ENCODE measurements around the gene TES.

The TES gene

DNA sequence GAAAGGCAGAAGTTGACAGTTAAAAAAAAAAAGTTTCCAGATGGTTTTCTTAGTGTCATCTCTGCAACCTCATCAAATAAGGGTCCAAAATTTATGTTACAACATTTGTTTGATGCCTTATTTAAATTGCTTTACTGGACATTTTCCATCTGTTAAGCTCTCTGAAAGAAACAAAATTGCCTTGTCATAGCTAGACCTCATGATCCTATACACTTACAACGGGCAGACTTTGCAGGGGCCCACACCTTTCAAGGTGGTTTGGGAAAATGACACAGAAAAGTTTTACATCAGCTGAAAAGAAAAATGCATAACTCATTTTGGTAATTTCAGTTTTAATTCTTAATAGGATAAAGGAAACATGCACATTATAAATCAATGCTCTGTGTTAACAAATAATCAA, 1.4 kb upstream of the TES start:
- H3K27me3 ChIP-seq (ENCODE audit: control insufficient read depth, insufficient read depth, low read length): no peaks in the 10 kb centered on the region
- no peaks in the 10 kb centered on the region for H3K36me3 ChIP-seq (ENCODE audit: control insufficient read depth, insufficient read depth, low read length)
- H3K79me2 ChIP-seq: peaks cover 4% of the 10 kb centered on the region
- H3K9ac ChIP-seq: no peak overlapping the region
- no peaks in the 10 kb centered on the region for H3K4me1 ChIP-seq
- H3K9me3 ChIP-seq (ENCODE audit: control insufficient read depth, low read length): no peaks in the 10 kb centered on the region
- H3K4me2 ChIP-seq (ENCODE audit: low read length): no peak overlapping the region
- no peak overlapping the region for H3K27ac ChIP-seq
- H2AFZ ChIP-seq: peak overlapping the region; percentile 94
- H3K4me3 ChIP-seq (ENCODE audit: low read depth, low read length): no peak overlapping the region
- TF ChIP-seq, protein P1, sequence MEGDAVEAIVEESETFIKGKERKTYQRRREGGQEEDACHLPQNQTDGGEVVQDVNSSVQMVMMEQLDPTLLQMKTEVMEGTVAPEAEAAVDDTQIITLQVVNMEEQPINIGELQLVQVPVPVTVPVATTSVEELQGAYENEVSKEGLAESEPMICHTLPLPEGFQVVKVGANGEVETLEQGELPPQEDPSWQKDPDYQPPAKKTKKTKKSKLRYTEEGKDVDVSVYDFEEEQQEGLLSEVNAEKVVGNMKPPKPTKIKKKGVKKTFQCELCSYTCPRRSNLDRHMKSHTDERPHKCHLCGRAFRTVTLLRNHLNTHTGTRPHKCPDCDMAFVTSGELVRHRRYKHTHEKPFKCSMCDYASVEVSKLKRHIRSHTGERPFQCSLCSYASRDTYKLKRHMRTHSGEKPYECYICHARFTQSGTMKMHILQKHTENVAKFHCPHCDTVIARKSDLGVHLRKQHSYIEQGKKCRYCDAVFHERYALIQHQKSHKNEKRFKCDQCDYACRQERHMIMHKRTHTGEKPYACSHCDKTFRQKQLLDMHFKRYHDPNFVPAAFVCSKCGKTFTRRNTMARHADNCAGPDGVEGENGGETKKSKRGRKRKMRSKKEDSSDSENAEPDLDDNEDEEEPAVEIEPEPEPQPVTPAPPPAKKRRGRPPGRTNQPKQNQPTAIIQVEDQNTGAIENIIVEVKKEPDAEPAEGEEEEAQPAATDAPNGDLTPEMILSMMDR (IDR thresholded peaks at IDR 0.05): no peak

DNA sequence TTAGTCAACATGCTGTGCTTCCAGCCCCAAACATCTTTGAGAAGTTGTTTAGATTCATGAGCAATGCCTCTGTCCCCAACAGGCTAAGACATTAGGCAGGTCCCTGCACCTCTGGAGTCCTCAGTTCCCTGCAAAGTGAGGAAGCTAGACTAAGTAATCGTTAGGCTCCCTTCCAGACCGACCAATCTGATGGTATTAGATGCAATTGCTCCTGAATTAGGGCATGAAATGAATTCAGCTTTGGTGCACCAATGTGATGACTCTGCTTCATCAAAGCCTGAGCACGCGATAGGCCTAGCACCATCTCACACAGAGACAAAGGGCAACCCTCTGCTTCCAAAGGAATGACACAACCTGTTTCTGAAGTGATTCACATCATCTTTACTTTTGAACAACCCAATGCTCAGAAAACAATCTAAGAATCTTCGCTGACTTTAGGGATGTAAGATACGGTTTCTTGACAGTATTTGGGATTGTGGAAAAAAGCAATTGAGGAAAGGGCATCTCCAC, 723 bp upstream of the TES start:
- peak overlapping the region; percentile 87 for H3K4me3 ChIP-seq (ENCODE audit: low read depth, low read length)

DNA sequence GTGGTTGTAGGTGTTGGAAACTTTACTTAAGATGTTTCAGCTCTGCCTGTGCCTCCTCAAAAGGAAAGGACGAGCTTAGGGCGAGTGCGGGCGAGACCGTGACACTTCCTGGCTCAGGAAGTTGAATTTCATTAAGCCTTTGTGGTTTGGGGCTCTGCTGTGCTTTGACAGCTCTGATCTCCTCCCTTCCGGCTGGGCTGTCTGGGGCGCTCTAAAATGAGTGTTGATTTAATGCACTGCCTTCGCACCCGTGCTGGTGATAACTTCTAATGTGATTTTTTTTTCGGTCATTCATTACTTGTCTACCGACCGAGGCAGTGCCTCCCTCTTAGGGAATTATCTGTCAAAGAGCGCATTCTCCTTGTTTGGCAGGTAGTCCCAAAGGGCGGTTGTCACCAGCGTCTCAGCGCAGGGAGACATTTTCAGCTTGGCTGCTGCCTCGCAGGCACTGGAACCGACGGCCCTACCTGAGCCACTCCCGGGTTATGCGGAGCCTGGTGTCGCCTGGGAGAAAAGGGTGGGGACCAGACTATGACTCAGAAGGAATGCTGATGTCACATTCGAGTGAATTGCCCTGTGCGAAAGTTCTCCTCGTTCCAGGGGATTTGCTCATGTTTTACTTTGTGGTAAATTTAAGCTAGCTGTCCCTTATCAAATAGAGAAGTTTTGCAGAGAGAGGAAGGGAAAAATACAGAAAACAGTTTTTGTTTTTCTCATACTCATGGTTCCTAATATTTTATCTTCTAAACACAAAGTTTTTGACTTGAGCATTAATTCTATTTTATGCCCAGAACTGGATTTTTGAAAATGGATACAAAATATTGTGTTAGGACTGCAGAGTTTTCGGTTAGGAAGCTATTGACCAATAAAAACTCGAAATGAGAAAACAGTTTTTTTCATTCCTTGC, 920 bp downstream of the TES start:
- peaks cover 14% of the 10 kb centered on the region for H3K79me2 ChIP-seq
- H3K27me3 ChIP-seq (ENCODE audit: control insufficient read depth, insufficient read depth, low read length): no peaks in the 10 kb centered on the region
- TF ChIP-seq, protein P1 (IDR thresholded peaks at IDR 0.05): no peak
- H3K4me1 ChIP-seq: no peaks in the 10 kb centered on the region
- H3K4me2 ChIP-seq (ENCODE audit: low read length): peak overlapping the region; percentile 83
- peak overlapping the region; percentile 94 for H2AFZ ChIP-seq
- no peak overlapping the region for H3K9ac ChIP-seq
- no peaks in the 10 kb centered on the region for H3K9me3 ChIP-seq (ENCODE audit: control insufficient read depth, low read length)
- H3K4me3 ChIP-seq (ENCODE audit: low read depth, low read length): peak overlapping the region; percentile 87
- H3K36me3 ChIP-seq (ENCODE audit: control insufficient read depth, insufficient read depth, low read length): no peaks in the 10 kb centered on the region
- H3K27ac ChIP-seq: peak overlapping the region; percentile 77

More for the DNA sequence above, 723 bp upstream of the TES start:
- peak overlapping the region; percentile 94 for H2AFZ ChIP-seq
- peaks cover 9% of the 10 kb centered on the region for H3K79me2 ChIP-seq
- TF ChIP-seq, protein P1 (IDR thresholded peaks at IDR 0.05): no peak
- no peaks in the 10 kb centered on the region for H3K36me3 ChIP-seq (ENCODE audit: control insufficient read depth, insufficient read depth, low read length)
- H3K27ac ChIP-seq: peak overlapping the region; percentile 77
- no peaks in the 10 kb centered on the region for H3K4me1 ChIP-seq
- H3K27me3 ChIP-seq (ENCODE audit: control insufficient read depth, insufficient read depth, low read length): no peaks in the 10 kb centered on the region
- no peaks in the 10 kb centered on the region for H3K9me3 ChIP-seq (ENCODE audit: control insufficient read depth, low read length)
- H3K4me2 ChIP-seq (ENCODE audit: low read length): peak overlapping the region; percentile 58
- H3K9ac ChIP-seq: no peak overlapping the region

DNA sequence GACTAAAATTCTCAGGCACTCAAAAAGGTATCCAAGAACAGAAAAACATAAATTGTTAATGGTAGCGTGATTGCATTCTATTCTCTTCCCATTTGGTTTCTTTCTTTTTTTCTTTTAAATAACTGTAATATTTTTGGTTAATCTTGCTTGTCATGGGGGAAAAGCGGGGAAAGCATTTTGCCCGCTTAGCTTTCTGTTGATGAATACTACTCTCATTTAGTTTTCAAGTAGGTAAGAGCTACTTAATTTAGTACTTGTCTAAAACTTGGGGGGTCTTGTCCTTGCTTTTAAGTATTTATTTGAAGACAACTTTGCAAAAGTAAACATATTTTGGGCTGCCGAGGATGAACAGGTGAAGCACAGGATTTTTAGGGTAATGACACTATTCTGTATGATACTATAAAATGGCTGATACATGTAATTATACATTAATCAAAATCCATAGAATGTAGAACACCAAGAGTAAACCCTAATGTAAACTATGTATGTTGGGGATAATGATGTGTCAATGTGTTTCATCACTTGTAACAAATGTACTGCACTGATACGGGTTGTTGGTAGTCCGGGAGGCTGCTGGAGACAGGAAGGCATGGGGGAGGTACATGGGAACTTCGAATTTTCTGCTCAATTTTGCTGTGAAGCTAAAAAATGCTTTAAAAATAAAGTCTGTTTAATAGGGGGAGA, 1.7 kb downstream of the TES start:
- Histone ChIP-seq H3K9me3 (ENCODE audit: control insufficient read depth, low read length) (no peaks in the 10 kb centered on the region), H3K36me3 (ENCODE audit: control insufficient read depth, insufficient read depth, low read length) (no peaks in the 10 kb centered on the region), H3K4me1 (no peaks in the 10 kb centered on the region), H2AFZ (no peak overlapping the region), H3K9ac (no peak overlapping the region), H3K4me3 (ENCODE audit: low read depth, low read length) (peak overlapping the region; percentile 11), H3K4me2 (ENCODE audit: low read length) (peak overlapping the region; percentile 83), H3K79me2 (peaks cover 14% of the 10 kb centered on the region), H3K27ac (no peak overlapping the region), H3K27me3 (ENCODE audit: control insufficient read depth, insufficient read depth, low read length) (no peaks in the 10 kb centered on the region)
- TF ChIP-seq, protein P1 (IDR thresholded peaks at IDR 0.05): no peak

All from parathyroid adenoma (tissue), 2 donors.